Testis (tissue), 3 donors: Measurements from ENCODE around the gene FRAS1. TPM values are rescaled to one million over a fixed set of nuclear protein-coding genes. Genes with fewer than 3 reads are reported as not detected.

Experiments
- DNase-seq: peaks from one replicate; pipeline ENCODE4 v3.0.0-alpha.2; 2019
- H3K27ac ChIP-seq, 2 donors: fragments of 200-600 bp; sonication (generic); one replicate each; pipeline ENCODE4 v1.5.1; 2019
- H3K27me3 ChIP-seq: fragments of 200-600 bp; sonication (generic); one replicate; pipeline ENCODE4 v1.5.1; 2019
- H3K36me3 ChIP-seq: fragments of 200-600 bp; sonication (generic); one replicate; pipeline ENCODE4 v1.5.1; 2017; ENCODE audit warnings: low read depth; ENCODE audit errors: missing control alignments
- H3K4me1 ChIP-seq: fragments of 200-600 bp; sonication (generic); one replicate; pipeline ENCODE4 v1.5.1; 2019
- H3K4me3 ChIP-seq, 2 donors: fragments of 200-600 bp; sonication (generic); one replicate each; pipeline ENCODE4 v1.5.1; 2017 to 2019
- H3K9me3 ChIP-seq: fragments of 200-600 bp; sonication (generic); one replicate; pipeline ENCODE4 v1.5.1; 2017
- CTCF ChIP-seq, 3 experiments: fragments of 450-650 bp in 2 of 3; fragments of 200-600 bp in 1 of 3; sonication (generic) in 1 of 3; IDR thresholded peaks; one replicate each; pipeline ENCODE4 v1.5.1; 2016 to 2019; ENCODE audit warnings: antibody characterized with exemption in 3 of 3, mild to moderate bottlenecking in 2 of 3, moderate library complexity in 1 of 3
- POLR2A ChIP-seq: fragments of 450-650 bp; IDR thresholded peaks from one replicate; pipeline ENCODE4 v1.6.1; 2017; ENCODE audit warnings: antibody characterized with exemption, mild to moderate bottlenecking, moderate library complexity
- whole genome bisulfite sequencing, 2 donors: methylation state at CpG; one replicate each; pipeline ENCODE4 v1.1.5; 2018; 5-methylcytosine and 5-hydroxymethylcytosine counted together
- intact Hi-C: fragments of 100-400 bp; cut with DNase I; formaldehyde crosslinking; loops from one replicate; pipeline ENCODE4 v1.15.1; 2023; ENCODE audit warnings: low total_unique reads
- polyA plus RNA-seq: library from polyadenylated mRNA; stranded (reverse); fragments of 350-450 nt; fragmentation: Illumina TruSeq; extraction: RNeasy Lipid Tissue Mini Kit (QIAGEN cat#74804); gene quantifications from one replicate; pipeline ENCODE4 v1.2.3, GENCODE V29; 2014; ENCODE audit warnings: low read depth, low replicate concordance; ENCODE audit not compliant: insufficient read depth
- total RNA-seq, 2 donors: library from RNA; depleted of rRNA; stranded (reverse); fragments of >200 nt; gene quantifications; one replicate each; pipeline ENCODE4 v1.2.3, GENCODE V29; 2016

Gene FRAS1
- total and polyA plus RNA-seq, 3 donors from 2014 or later, result 2.2 to 3.7 (median 3.5) TPM

GRCh38 chr4:78517050-78517652 is 460.0 kb downstream of the FRAS1 start:
- Histone ChIP-seq H3K36me3 (no peaks in the 10 kb centered on the region), H3K4me1 (no peaks in the 10 kb centered on the region), H3K27ac (no peak overlapping the region), H3K9me3 (no peaks in the 10 kb centered on the region), H3K27me3 (no peaks in the 10 kb centered on the region), H3K4me3 (no peak overlapping the region)
- no peak for DNase-seq
- TF ChIP-seq CTCF (IDR thresholded peaks at IDR 0.05), result peak; percentile 17 to 50 (median 40)
- no peak for TF ChIP-seq POLR2A
- intact Hi-C loops, result no loop called here
- WGBS, 2 donors, result 42 to 52% methylated on average over 3 of the region's 3 CpGs

GRCh38 chr4:78518561-78518960 is 461.4 kb downstream of the FRAS1 start:
- Histone ChIP-seq H3K4me3 (no peak overlapping the region), H3K27me3 (no peaks in the 10 kb centered on the region), H3K9me3 (no peaks in the 10 kb centered on the region), H3K4me1 (no peaks in the 10 kb centered on the region), H3K36me3 (no peaks in the 10 kb centered on the region), H3K27ac (no peak overlapping the region)
- no peak for DNase-seq
- intact Hi-C loops, result no loop called here
- TF ChIP-seq POLR2A (no peak), CTCF (IDR thresholded peaks at IDR 0.05) (no peak)
- WGBS, 2 donors, result 36 to 42% methylated on average over 3 of the region's 3 CpGs

GRCh38 chr4:78519962-78520361 is 462.8 kb downstream of the FRAS1 start:
- Histone ChIP-seq H3K27me3 (no peaks in the 10 kb centered on the region), H3K27ac (no peak overlapping the region), H3K4me1 (no peaks in the 10 kb centered on the region), H3K36me3 (no peaks in the 10 kb centered on the region), H3K4me3 (no peak overlapping the region), H3K9me3 (no peaks in the 10 kb centered on the region)
- WGBS, 2 donors, result 68 to 80% methylated on average over 3 of the region's 3 CpGs
- TF ChIP-seq POLR2A (no peak), CTCF (IDR thresholded peaks at IDR 0.05) (no peak)
- intact Hi-C loops, result no loop called here
- no peak for DNase-seq

GRCh38 chr4:78520808-78521226 is 463.7 kb downstream of the FRAS1 start:
- no peaks in the 10 kb centered on the region for H3K27me3 ChIP-seq
- no peaks in the 10 kb centered on the region for H3K36me3 ChIP-seq
- WGBS, 2 donors, result 53 to 56% methylated on average over 3 of the region's 3 CpGs
- no peaks in the 10 kb centered on the region for H3K9me3 ChIP-seq
- no peak overlapping the region for H3K27ac ChIP-seq
- intact Hi-C loops, result no loop called here
- no peak overlapping the region for H3K4me3 ChIP-seq
- no peaks in the 10 kb centered on the region for H3K4me1 ChIP-seq
- no peak for DNase-seq
- no peak for TF ChIP-seq POLR2A
- no peak for TF ChIP-seq CTCF (IDR thresholded peaks at IDR 0.05)

- TF ChIP-seq CTCF (IDR thresholded peaks at IDR 0.05), result no peak
- TF ChIP-seq POLR2A, result no peak
- intact Hi-C loops, result no loop called here
- Histone ChIP-seq H3K27ac (no peak overlapping the region), H3K4me3 (no peak overlapping the region), H3K36me3 (no peaks in the 10 kb centered on the region), H3K4me1 (no peaks in the 10 kb centered on the region), H3K27me3 (no peaks in the 10 kb centered on the region), H3K9me3 (no peaks in the 10 kb centered on the region)
- no peak for DNase-seq
- 0 to 43% methylated on average over 1 of the region's 1 CpG for WGBS, 2 donors
Measured at GRCh38 chr4:78524009-78524408, 466.9 kb downstream of the FRAS1 start.
